Measurements from ENCODE around the gene SUSD5. TPM values are rescaled to one million over a fixed set of nuclear protein-coding genes. Genes with fewer than 3 reads are reported as not detected.

Gene SUSD5
- total RNA-seq, 6 experiments from 2014 or later = 0.33 to 0.74 (median 0.43) TPM

- Mint-ChIP-seq H3K4me3 (no peak overlapping the region), H3K27ac (no peak overlapping the region), H3K36me3 (ENCODE audit: low read depth) (no peaks in the 10 kb centered on the region), H3K9me3 (no peaks in the 10 kb centered on the region), H3K27me3 (ENCODE audit: insufficient read depth) (peaks cover 11% of the 10 kb centered on the region), H3K4me1 (ENCODE audit: low read depth) (peaks cover 6% of the 10 kb centered on the region)
- no peak for DNase-seq
- no peak for TF ChIP-seq CTCF (IDR thresholded peaks at IDR 0.05)
Observed at GRCh38 chr3:33231756-33232465, 13.3 kb upstream of the SUSD5 start.

GRCh38 chr3:33229947-33230346 is 11.3 kb upstream of the SUSD5 start:
- H3K4me1 Mint-ChIP-seq (ENCODE audit: low read depth) = peaks cover 6% of the 10 kb centered on the region
- DNase-seq = no peak
- peaks cover 11% of the 10 kb centered on the region for H3K27me3 Mint-ChIP-seq (ENCODE audit: insufficient read depth)
- no peak overlapping the region for H3K4me3 Mint-ChIP-seq
- no peak for TF ChIP-seq CTCF (IDR thresholded peaks at IDR 0.05)
- H3K9me3 Mint-ChIP-seq = no peaks in the 10 kb centered on the region
- no peaks in the 10 kb centered on the region for H3K36me3 Mint-ChIP-seq (ENCODE audit: low read depth)
- H3K27ac Mint-ChIP-seq = no peak overlapping the region

- H3K27me3 Mint-ChIP-seq (ENCODE audit: insufficient read depth) = peaks cover 10% of the 10 kb centered on the region
- H3K4me3 Mint-ChIP-seq = no peak overlapping the region
- peaks cover 6% of the 10 kb centered on the region for H3K4me1 Mint-ChIP-seq (ENCODE audit: low read depth)
- H3K36me3 Mint-ChIP-seq (ENCODE audit: low read depth) = no peaks in the 10 kb centered on the region
- H3K27ac Mint-ChIP-seq = no peak overlapping the region
- H3K9me3 Mint-ChIP-seq = no peaks in the 10 kb centered on the region
- no peak for DNase-seq
- TF ChIP-seq CTCF (IDR thresholded peaks at IDR 0.05) = no peak
Observed at GRCh38 chr3:33229066-33229465, 10.5 kb upstream of the SUSD5 start.

- H3K4me3 Mint-ChIP-seq = no peak overlapping the region
Observed at GRCh38 chr3:33221241-33221640, 2.6 kb upstream of the SUSD5 start.

GRCh38 chr3:33219175-33219487 is 521 bp upstream of the SUSD5 start:
- peaks cover 50% of the 10 kb centered on the region for H3K27me3 Mint-ChIP-seq (ENCODE audit: insufficient read depth)
- H3K36me3 Mint-ChIP-seq (ENCODE audit: low read depth) = no peaks in the 10 kb centered on the region
- H3K9me3 Mint-ChIP-seq = peaks cover 4% of the 10 kb centered on the region; the same call in 1 of the 2 replicates

More at GRCh38 chr3:33221241-33221640, 2.6 kb upstream of the SUSD5 start:
- DNase-seq = no peak
- TF ChIP-seq CTCF (IDR thresholded peaks at IDR 0.05) = no peak
- Mint-ChIP-seq H3K27ac (no peak overlapping the region), H3K36me3 (ENCODE audit: low read depth) (no peaks in the 10 kb centered on the region), H3K27me3 (ENCODE audit: insufficient read depth) (peaks cover 42% of the 10 kb centered on the region), H3K9me3 (no peaks in the 10 kb centered on the region), H3K4me1 (ENCODE audit: low read depth) (peaks cover 6% of the 10 kb centered on the region; the same call in 1 of the 2 replicates)

More at GRCh38 chr3:33219175-33219487, 521 bp upstream of the SUSD5 start:
- H3K27ac Mint-ChIP-seq = no peak overlapping the region
- no peak for TF ChIP-seq CTCF (IDR thresholded peaks at IDR 0.05)
- no peak for DNase-seq
- peaks cover 6% of the 10 kb centered on the region; the same call in 1 of the 2 replicates for H3K4me1 Mint-ChIP-seq (ENCODE audit: low read depth)
- no peak overlapping the region for H3K4me3 Mint-ChIP-seq

All from HFFc6 (cell line).